Panc1 (cell line): Measurements from ENCODE around the gene SLX4IP.

Experiments used
- TCF7L2 ChIP-seq: IDR thresholded peaks from 2 replicates; pipeline ENCODE4 v1.6.1; 2011; ENCODE audit warnings: mild to moderate bottlenecking, low read depth, low read length, inconsistent platforms
- TF ChIP-seq, protein P1 (sequence below): fragments of 450-650 bp; IDR thresholded peaks from 2 replicates; pipeline ENCODE4 v1.5.1; 2017; ENCODE audit warnings: mild to moderate bottlenecking
- TF ChIP-seq, protein P2 (sequence below), 2 experiments: IDR thresholded peaks; 2 replicates each; pipeline ENCODE4 v1.6.1; 2011 to 2012; ENCODE audit warnings: low read depth in 2 of 2, control low read depth in 1 of 2, low read length in 1 of 2, mild to moderate bottlenecking in 1 of 2, moderate library complexity in 1 of 2; ENCODE audit not compliant: insufficient read depth in 1 of 2

DNA sequence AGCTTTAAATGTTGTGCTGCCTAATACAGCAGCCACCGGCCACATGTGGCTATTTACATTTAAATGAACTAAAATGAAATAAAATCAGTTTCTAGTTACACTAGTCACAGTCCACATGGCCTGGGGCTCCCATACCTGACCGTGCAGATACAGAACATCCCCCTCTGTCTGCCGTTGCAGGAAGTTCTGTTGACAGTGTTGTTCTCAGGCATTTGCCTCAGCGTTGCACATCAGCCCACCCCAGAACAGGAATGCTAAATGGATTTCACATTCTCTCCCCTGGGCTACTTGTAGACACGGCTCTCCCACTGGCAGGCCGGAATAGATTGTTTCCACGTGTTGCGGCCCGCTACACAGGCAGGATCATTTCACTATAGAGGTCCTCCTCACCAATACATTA is 212.4 kb downstream of the SLX4IP start:
- TF ChIP-seq, protein P1, sequence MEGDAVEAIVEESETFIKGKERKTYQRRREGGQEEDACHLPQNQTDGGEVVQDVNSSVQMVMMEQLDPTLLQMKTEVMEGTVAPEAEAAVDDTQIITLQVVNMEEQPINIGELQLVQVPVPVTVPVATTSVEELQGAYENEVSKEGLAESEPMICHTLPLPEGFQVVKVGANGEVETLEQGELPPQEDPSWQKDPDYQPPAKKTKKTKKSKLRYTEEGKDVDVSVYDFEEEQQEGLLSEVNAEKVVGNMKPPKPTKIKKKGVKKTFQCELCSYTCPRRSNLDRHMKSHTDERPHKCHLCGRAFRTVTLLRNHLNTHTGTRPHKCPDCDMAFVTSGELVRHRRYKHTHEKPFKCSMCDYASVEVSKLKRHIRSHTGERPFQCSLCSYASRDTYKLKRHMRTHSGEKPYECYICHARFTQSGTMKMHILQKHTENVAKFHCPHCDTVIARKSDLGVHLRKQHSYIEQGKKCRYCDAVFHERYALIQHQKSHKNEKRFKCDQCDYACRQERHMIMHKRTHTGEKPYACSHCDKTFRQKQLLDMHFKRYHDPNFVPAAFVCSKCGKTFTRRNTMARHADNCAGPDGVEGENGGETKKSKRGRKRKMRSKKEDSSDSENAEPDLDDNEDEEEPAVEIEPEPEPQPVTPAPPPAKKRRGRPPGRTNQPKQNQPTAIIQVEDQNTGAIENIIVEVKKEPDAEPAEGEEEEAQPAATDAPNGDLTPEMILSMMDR: no peak
- TF ChIP-seq, protein P2, sequence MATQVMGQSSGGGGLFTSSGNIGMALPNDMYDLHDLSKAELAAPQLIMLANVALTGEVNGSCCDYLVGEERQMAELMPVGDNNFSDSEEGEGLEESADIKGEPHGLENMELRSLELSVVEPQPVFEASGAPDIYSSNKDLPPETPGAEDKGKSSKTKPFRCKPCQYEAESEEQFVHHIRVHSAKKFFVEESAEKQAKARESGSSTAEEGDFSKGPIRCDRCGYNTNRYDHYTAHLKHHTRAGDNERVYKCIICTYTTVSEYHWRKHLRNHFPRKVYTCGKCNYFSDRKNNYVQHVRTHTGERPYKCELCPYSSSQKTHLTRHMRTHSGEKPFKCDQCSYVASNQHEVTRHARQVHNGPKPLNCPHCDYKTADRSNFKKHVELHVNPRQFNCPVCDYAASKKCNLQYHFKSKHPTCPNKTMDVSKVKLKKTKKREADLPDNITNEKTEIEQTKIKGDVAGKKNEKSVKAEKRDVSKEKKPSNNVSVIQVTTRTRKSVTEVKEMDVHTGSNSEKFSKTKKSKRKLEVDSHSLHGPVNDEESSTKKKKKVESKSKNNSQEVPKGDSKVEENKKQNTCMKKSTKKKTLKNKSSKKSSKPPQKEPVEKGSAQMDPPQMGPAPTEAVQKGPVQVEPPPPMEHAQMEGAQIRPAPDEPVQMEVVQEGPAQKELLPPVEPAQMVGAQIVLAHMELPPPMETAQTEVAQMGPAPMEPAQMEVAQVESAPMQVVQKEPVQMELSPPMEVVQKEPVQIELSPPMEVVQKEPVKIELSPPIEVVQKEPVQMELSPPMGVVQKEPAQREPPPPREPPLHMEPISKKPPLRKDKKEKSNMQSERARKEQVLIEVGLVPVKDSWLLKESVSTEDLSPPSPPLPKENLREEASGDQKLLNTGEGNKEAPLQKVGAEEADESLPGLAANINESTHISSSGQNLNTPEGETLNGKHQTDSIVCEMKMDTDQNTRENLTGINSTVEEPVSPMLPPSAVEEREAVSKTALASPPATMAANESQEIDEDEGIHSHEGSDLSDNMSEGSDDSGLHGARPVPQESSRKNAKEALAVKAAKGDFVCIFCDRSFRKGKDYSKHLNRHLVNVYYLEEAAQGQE (IDR thresholded peaks at IDR 0.05; ENCODE audit: insufficient read depth in 1 of 2, low read depth in 2 of 2, low read length in 1 of 2): no peak
- no peak for TF ChIP-seq TCF7L2
